ENCODE data around the gene PAOX.

PAOX gene
- total RNA-seq: 0.31 to 0.47 reads per million in 2 donors

GRCh38 chr10:133379152-133379800 lies at the start of gene PAOX:
Gene PAOX (plus strand): TSS chr10:133379262. CDS start chr10:133379317, 55 bp downstream.
- peak in 4 of 5 experiments; percentile 36 to 60 (median 40) for DNase-seq

GRCh38 chr10:133329491-133330202 lies 49.4 kb upstream of the PAOX start:
- DNase-seq: peak; percentile 74 to 81 (median 79)

GRCh38 chr10:133332936-133333699 lies 45.9 kb upstream of the PAOX start:
- DNase-seq: no peak

GRCh38 chr10:133334503-133335245 lies 44.4 kb upstream of the PAOX start:
- peak in 1 of 5 experiments; percentile 46 for DNase-seq

- DNase-seq: peak; percentile 57 to 85 (median 79)
Measured at GRCh38 chr10:133335246-133336117, 43.6 kb upstream of the PAOX start.

- no peak for DNase-seq
Measured at GRCh38 chr10:133336118-133336576, 42.9 kb upstream of the PAOX start.

- DNase-seq: peak; percentile 50 to 94 (median 88)
Measured at GRCh38 chr10:133336577-133337369, 42.3 kb upstream of the PAOX start, which contains the start of gene CALY. Gene CALY (minus strand): TSS chr10:133336896. CDS start chr10:133328989, 7,907 bp downstream.

- no peak for DNase-seq
Measured at GRCh38 chr10:133337370-133337725, 41.7 kb upstream of the PAOX start.

- DNase-seq: no peak
Measured at GRCh38 chr10:133338080-133339071, 40.7 kb upstream of the PAOX start.

GRCh38 chr10:133339708-133340380 lies 39.2 kb upstream of the PAOX start:
- no peak for DNase-seq

GRCh38 chr10:133341983-133342382 lies 37.1 kb upstream of the PAOX start:
- no peak for DNase-seq

GRCh38 chr10:133342942-133343341 lies 36.1 kb upstream of the PAOX start:
- no peak for DNase-seq

- DNase-seq: no peak
Measured at GRCh38 chr10:133343558-133343957, 35.5 kb upstream of the PAOX start.

- DNase-seq: no peak
Measured at GRCh38 chr10:133344236-133344635, 34.8 kb upstream of the PAOX start.

- DNase-seq: no peak
Measured at GRCh38 chr10:133346413-133346812, 32.6 kb upstream of the PAOX start.

- no peak for DNase-seq
Measured at GRCh38 chr10:133347710-133348517, 31.1 kb upstream of the PAOX start.

GRCh38 chr10:133349160-133349568 lies 29.9 kb upstream of the PAOX start:
- DNase-seq: no peak

- DNase-seq: no peak
Measured at GRCh38 chr10:133349577-133350011, 29.5 kb upstream of the PAOX start.
